ENCODE results near the gene ADAM30. TPM values are rescaled to one million over a fixed set of nuclear protein-coding genes. Genes with fewer than 3 reads are reported as not detected.

The ADAM30 gene
- total RNA-seq, 4 donors from 2014 or later, result not detected

DNA sequence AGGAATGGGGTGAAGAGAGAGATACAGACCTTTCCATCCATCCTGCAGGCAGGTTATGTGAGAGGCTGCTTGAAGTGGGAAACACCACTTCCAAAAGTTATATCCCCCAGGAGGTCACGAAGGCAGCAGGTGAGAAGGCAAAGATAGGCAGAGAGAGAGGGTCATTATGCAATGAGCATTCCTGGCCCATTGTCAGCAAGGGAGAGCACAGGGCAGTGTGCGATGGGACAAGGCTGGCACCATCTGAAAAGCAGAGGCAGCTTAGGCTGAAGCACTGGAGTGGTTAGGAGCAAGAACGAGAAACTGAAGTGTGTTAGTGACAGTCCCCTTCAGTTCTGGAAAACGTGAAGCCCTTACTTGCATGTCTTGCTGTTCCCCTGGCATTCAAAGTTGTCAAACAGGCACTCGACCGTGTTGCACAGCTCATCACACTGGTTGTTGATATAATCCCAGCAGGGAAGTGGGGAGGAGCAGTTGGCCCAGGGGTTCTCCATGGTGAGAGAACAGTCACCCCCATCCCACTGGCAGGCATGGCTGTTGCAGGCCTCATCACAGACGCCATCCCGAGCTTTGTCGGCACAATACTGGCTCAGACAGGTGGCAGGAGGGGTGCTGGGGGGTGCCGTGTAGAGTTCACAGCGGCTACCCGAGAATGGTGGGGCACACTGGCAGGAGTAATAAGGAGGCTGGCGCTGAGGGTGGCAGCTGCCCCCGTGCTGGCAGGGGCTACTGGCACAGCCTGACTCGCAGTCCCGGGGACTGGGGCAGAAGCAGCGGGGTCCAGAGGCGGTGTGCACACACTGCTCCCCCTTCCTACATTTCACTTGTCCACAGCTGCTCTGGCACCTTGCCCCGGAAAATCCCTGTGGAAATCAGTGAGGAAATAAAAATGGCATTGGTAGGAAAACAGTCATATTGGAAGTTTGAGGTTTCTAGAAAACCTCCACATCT, 28.9 kb upstream of the ADAM30 start:
- no peak for DNase-seq
- H3K9me3 ChIP-seq, result no peaks in the 10 kb centered on the region
- H3K4me1 ChIP-seq, result no peaks in the 10 kb centered on the region
- no peaks in the 10 kb centered on the region for H3K36me3 ChIP-seq
- intact Hi-C loops (cut with DNase I; ENCODE audit: low total_unique reads), result no loop called here
- no peak overlapping the region for H3K27ac ChIP-seq
- TF ChIP-seq CTCF (IDR thresholded peaks at IDR 0.05), result no peak
- no peak for TF ChIP-seq POLR2A (IDR thresholded peaks at IDR 0.05)
- H3K4me3 ChIP-seq, result no peak overlapping the region
- no peaks in the 10 kb centered on the region for H3K27me3 ChIP-seq

GRCh38 chr1:119920104-119920968, 24.0 kb upstream of the ADAM30 start:
- Histone ChIP-seq H3K27me3 (no peaks in the 10 kb centered on the region), H3K36me3 (no peaks in the 10 kb centered on the region), H3K27ac (no peak overlapping the region), H3K9me3 (no peaks in the 10 kb centered on the region), H3K4me3 (no peak overlapping the region), H3K4me1 (no peaks in the 10 kb centered on the region)
- no peak for DNase-seq
- TF ChIP-seq POLR2A (IDR thresholded peaks at IDR 0.05), result no peak
- no peak for TF ChIP-seq CTCF (IDR thresholded peaks at IDR 0.05)
- intact Hi-C loops (cut with DNase I; ENCODE audit: low total_unique reads), result no loop called here

GRCh38 chr1:119919241-119919640, 22.9 kb upstream of the ADAM30 start:
- Histone ChIP-seq H3K4me1 (no peaks in the 10 kb centered on the region), H3K27me3 (no peaks in the 10 kb centered on the region), H3K27ac (no peak overlapping the region), H3K4me3 (no peak overlapping the region), H3K36me3 (no peaks in the 10 kb centered on the region), H3K9me3 (no peaks in the 10 kb centered on the region)
- DNase-seq, result no peak
- intact Hi-C loops (cut with DNase I; ENCODE audit: low total_unique reads), result no loop called here
- TF ChIP-seq CTCF (IDR thresholded peaks at IDR 0.05) (no peak), POLR2A (IDR thresholded peaks at IDR 0.05) (no peak)

DNA sequence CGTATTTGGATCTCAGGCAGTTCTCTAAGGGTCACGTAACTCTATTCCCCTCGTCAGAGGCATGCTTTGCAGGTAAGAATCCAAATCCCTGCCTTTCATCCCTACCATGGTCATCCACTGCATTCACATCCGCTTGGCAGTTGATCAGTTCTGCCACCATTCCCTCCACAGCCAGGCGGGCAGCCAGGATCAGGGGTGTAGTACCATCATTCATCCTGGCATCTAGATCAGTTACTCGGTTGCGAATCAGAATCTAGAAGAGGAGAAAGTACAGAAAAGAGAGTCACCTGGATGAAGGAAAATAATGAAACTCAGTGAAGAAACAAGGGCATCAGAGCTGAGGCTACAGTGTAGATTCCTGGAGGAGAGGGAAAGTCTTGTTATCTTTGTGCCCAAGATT, 22.0 kb upstream of the ADAM30 start:
- no peak overlapping the region for H3K27ac ChIP-seq
- H3K4me3 ChIP-seq, result no peak overlapping the region
- TF ChIP-seq CTCF (IDR thresholded peaks at IDR 0.05), result no peak
- no peak for TF ChIP-seq POLR2A (IDR thresholded peaks at IDR 0.05)
- no peaks in the 10 kb centered on the region for H3K9me3 ChIP-seq
- intact Hi-C loops (cut with DNase I; ENCODE audit: low total_unique reads), result no loop called here
- no peaks in the 10 kb centered on the region for H3K4me1 ChIP-seq
- DNase-seq, result no peak
- H3K27me3 ChIP-seq, result no peaks in the 10 kb centered on the region
- H3K36me3 ChIP-seq, result no peaks in the 10 kb centered on the region

All from uterus (tissue), 4 donors.